Mesendoderm (in vitro differentiated cells): ENCODE data around the gene DCXR.

Experiments
- DNase-seq: peaks from one replicate; pipeline ENCODE4 v3.0.0; 2013
- H2AK5ac ChIP-seq: 2 replicates; pipeline ENCODE4 v1.6.1; 2013; ENCODE audit warnings: low read length, inconsistent platforms
- H2BK120ac ChIP-seq: 2 replicates; pipeline ENCODE4 v1.6.1; 2013; ENCODE audit warnings: low read depth, mild to moderate bottlenecking, low read length, moderate library complexity, mixed read lengths
- H2BK15ac ChIP-seq: replicated peaks from 2 replicates; pipeline ENCODE4 v1.6.1; 2013; ENCODE audit warnings: low read depth, mild to moderate bottlenecking, moderate library complexity
- H2BK5ac ChIP-seq: 2 replicates; pipeline ENCODE4 v1.6.1; 2013; ENCODE audit warnings: low read length, inconsistent platforms
- H3K18ac ChIP-seq: 2 replicates; pipeline ENCODE4 v1.6.1; 2013; ENCODE audit warnings: mild to moderate bottlenecking, low read length, mixed read lengths
- H3K23ac ChIP-seq: one replicate; pipeline ENCODE4 v1.6.1; 2013; ENCODE audit warnings: low read length
- H3K27ac ChIP-seq: 2 replicates; pipeline ENCODE4 v1.5.1; 2013; ENCODE audit warnings: low read depth, mild to moderate bottlenecking, inconsistent platforms, low read length, moderate library complexity
- H3K27me3 ChIP-seq: 2 replicates; pipeline ENCODE4 v1.6.1; 2013; ENCODE audit warnings: low read length, control low read depth, mild to moderate bottlenecking, inconsistent platforms; ENCODE audit not compliant: insufficient read depth, poor library complexity
- H3K36me3 ChIP-seq: 2 replicates; pipeline ENCODE4 v1.6.1; 2013; ENCODE audit warnings: low read length, inconsistent platforms; ENCODE audit not compliant: control insufficient read depth, insufficient read depth
- H3K4ac ChIP-seq: one replicate; pipeline ENCODE4 v1.6.1; 2013; ENCODE audit warnings: low read depth, mild to moderate bottlenecking, low read length, moderate library complexity
- H3K4me1 ChIP-seq: 2 replicates; pipeline ENCODE4 v1.6.1; 2013; ENCODE audit warnings: low read depth, low read length, inconsistent platforms; ENCODE audit not compliant: control insufficient read depth
- H3K4me2 ChIP-seq: 2 replicates; pipeline ENCODE4 v1.6.1; 2013; ENCODE audit warnings: low read length
- H3K4me3 ChIP-seq: 2 replicates; pipeline ENCODE4 v1.5.1; 2013; ENCODE audit warnings: mild to moderate bottlenecking, low read length
- H3K56ac ChIP-seq: one replicate; pipeline ENCODE4 v1.6.1; 2013; ENCODE audit warnings: low read length
- H3K79me1 ChIP-seq: 2 replicates; pipeline ENCODE4 v1.6.1; 2013; ENCODE audit warnings: low read length, inconsistent platforms
- H3K79me2 ChIP-seq: 2 replicates; pipeline ENCODE4 v1.6.1; 2013; ENCODE audit warnings: mild to moderate bottlenecking, low read length; ENCODE audit not compliant: control insufficient read depth, insufficient read depth
- H3K9ac ChIP-seq: 2 replicates; pipeline ENCODE4 v1.6.1; 2013; ENCODE audit warnings: low read length, inconsistent platforms
- H4K5ac ChIP-seq: one replicate; pipeline ENCODE4 v1.6.1; 2013; ENCODE audit warnings: low read length
- H4K8ac ChIP-seq: one replicate; pipeline ENCODE4 v1.6.1; 2013; ENCODE audit warnings: low read depth, mild to moderate bottlenecking, control low read depth, low read length, moderate library complexity
- WGBS: extraction: QIAGEN DNeasy Blood & Tissue Kit; methylation state at CpG from one replicate; pipeline ENCODE4 v1.1.7; 2013; ENCODE audit warnings: low lambda C conversion rate, missing lambda C conversion rate; ENCODE audit not compliant: insufficient coverage; ENCODE audit errors: extremely low coverage; 5-methylcytosine and 5-hydroxymethylcytosine counted together

DCXR gene

DNA sequence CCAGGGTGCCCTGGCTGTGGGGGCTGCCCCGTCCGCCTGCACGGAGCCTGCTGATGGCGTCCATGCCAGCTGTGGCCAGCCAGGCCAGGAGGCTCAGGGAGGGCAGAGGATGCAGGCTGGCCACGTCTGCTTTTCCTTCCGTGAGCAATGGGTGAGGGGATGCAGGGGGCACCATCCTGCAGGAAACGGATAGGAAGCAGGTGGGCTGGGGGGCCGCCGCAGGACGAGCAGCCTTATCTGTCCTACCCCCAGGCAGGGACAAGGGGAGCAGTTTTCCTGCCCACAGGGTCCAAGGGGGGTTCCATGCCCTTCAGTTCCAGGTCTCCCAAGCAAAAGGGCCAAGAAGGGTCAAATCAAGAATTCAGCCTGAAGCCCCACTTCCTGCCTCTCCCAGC, 21.4 kb upstream of the DCXR start:
- no peak overlapping the region for H4K5ac ChIP-seq
- H3K79me2 ChIP-seq, result no peaks in the 10 kb centered on the region
- no peak for DNase-seq
- no peak overlapping the region for H2BK5ac ChIP-seq
- H3K36me3 ChIP-seq, result peaks cover 9% of the 10 kb centered on the region
- H3K18ac ChIP-seq, result no peak overlapping the region
- H3K27me3 ChIP-seq, result no peaks in the 10 kb centered on the region
- H3K4me2 ChIP-seq, result no peak overlapping the region
- no peak overlapping the region for H3K4me3 ChIP-seq
- H2AK5ac ChIP-seq, result no peak overlapping the region
- no peaks in the 10 kb centered on the region for H3K79me1 ChIP-seq
- no CpG with 5 or more reads among the region's 10 CpGs for WGBS
- H3K27ac ChIP-seq, result no peak overlapping the region
- H3K56ac ChIP-seq, result no peak overlapping the region
- H3K4me1 ChIP-seq, result no peaks in the 10 kb centered on the region
- H2BK120ac ChIP-seq, result no peak overlapping the region
- H3K23ac ChIP-seq, result no peak overlapping the region
- no peak overlapping the region for H2BK15ac ChIP-seq
- H3K9ac ChIP-seq, result no peak overlapping the region
- no peak overlapping the region for H3K4ac ChIP-seq
- no peak overlapping the region for H4K8ac ChIP-seq

DNA sequence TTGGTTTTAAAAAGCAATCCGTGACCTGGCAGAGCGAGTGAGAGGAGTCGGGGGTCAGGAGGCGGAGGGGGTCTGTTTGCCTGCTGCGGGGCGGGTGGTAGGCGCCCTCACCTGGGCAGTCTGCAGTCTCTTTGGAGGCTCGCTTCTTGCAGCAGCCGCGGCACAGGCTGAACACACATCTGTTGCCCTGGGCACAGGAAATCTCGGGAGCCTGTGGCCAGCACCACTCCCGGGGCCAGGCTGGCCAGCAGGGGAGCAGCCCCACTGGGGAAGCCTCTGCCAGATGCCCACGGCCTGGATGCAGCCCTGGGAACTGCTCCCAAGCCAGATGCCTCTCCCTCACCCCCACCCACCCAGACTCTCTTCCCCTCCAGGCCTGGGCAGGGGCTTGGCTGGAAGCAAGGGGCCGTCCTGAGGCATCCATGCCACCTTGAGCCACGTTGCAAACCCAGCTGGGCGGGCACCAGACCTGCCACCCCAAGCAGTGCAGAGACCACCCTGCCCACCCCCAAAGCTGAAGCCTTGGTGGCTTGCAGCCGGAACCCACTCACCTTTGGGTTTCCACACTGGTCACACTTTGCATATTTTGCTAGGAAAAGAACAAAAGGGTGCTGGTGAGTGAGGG, 20.8 kb upstream of the DCXR start:
- Histone ChIP-seq H3K4me1 (no peaks in the 10 kb centered on the region), H3K9ac (no peak overlapping the region), H3K79me1 (no peaks in the 10 kb centered on the region), H2AK5ac (no peak overlapping the region), H3K4ac (no peak overlapping the region), H3K4me3 (no peak overlapping the region), H2BK5ac (no peak overlapping the region), H3K23ac (no peak overlapping the region), H2BK120ac (no peak overlapping the region), H3K18ac (no peak overlapping the region), H4K5ac (no peak overlapping the region), H4K8ac (no peak overlapping the region), H2BK15ac (no peak overlapping the region), H3K79me2 (no peaks in the 10 kb centered on the region), H3K4me2 (no peak overlapping the region), H3K27me3 (no peaks in the 10 kb centered on the region), H3K36me3 (peaks cover 9% of the 10 kb centered on the region), H3K56ac (no peak overlapping the region), H3K27ac (no peak overlapping the region)
- no peak for DNase-seq
- WGBS, result no CpG with 5 or more reads among the region's 17 CpGs

DNA sequence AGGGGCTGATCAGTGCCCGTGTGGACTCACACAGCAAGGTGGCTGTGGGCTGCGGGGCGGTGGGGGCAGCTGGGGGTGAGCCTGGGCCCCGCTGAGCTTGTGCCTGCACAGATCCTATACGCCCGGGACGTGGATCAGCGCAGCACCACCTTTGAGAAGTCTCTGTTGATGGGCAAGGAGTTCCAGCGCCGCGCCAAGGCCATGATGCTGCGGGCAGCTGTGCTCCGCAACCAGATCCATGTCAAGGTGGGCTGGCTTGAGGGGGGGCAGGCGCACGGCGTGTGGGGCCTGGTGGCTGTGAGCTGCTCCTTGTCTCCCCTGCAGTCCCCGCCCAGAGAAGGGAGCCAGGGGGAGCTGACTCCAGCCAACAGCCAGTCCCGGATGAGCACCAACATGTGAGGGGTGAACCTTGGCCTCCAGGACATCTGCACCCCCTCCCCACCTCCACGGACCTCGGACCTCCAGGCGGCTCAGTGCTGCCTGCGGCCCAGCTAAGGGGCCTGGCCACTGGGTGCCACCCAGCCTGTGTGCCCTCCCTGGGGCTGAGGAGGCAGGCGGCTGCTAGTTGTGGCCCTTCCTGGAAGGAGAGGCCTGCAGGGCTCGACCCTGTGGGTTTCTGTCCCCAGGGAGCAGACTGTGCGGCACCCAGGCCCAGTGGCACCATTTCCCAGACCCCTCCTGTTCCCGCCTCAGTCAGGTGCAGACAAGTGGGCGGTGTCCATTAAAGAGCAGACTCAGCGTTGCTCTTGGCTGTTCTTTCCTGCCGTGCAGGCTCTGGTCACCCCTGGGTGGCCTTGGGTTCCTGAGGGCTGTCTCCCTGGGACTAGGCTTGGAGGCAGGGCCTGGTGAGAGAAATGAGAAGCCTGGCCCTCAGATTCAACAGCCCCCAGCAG, 19.5 kb upstream of the DCXR start:
- H4K5ac ChIP-seq, result no peak overlapping the region
- H3K18ac ChIP-seq, result no peak overlapping the region
- peaks cover 3% of the 10 kb centered on the region for H3K79me1 ChIP-seq
- no peak overlapping the region for H3K9ac ChIP-seq
- H3K79me2 ChIP-seq, result peaks cover 7% of the 10 kb centered on the region
- no peak overlapping the region for H3K27ac ChIP-seq
- no peak overlapping the region for H3K4me2 ChIP-seq
- no peak overlapping the region for H3K4ac ChIP-seq
- WGBS, result no CpG with 5 or more reads among the region's 29 CpGs
- H3K4me3 ChIP-seq, result no peak overlapping the region
- H3K56ac ChIP-seq, result no peak overlapping the region
- H3K4me1 ChIP-seq, result no peaks in the 10 kb centered on the region
- no peak for DNase-seq
- no peak overlapping the region for H2BK15ac ChIP-seq
- no peak overlapping the region for H2AK5ac ChIP-seq
- no peak overlapping the region for H4K8ac ChIP-seq
- H2BK5ac ChIP-seq, result no peak overlapping the region
- no peaks in the 10 kb centered on the region for H3K27me3 ChIP-seq
- no peak overlapping the region for H3K23ac ChIP-seq
- H3K36me3 ChIP-seq, result peaks cover 8% of the 10 kb centered on the region
- H2BK120ac ChIP-seq, result no peak overlapping the region

DNA sequence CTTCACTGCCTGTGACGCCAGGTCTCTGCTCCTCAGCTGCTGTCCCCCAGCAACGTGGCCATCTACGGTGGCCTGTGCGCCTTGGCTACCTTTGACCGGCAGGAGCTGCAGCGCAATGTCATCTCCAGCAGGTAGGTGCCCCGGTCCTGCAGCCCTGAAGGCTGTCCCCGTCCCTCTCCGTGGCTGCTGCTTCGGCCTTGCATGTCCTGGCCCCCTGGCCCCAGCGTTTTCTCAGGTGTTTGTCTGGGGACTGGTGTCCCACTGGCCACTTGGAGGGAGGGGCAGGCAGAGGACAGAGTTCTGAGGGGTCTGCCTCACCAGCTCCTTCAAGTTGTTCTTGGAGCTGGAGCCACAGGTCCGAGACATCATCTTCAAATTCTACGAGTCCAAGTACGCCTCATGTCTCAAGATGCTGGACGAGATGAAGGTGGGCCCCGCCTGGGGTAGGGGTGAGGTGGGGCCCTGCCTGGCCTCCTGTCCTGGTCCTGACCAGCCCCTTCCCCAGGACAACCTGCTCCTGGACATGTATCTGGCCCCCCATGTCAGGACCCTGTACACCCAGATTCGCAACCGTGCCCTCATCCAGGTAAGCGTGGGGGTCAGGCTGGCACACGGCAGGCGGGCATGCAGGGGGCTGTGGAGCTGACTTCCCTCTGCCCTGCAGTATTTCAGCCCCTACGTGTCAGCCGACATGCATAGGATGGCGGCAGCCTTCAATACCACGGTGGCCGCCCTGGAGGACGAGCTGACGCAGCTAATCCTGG, 18.6 kb upstream of the DCXR start:
- Histone ChIP-seq H3K18ac (no peak overlapping the region), H3K36me3 (peaks cover 8% of the 10 kb centered on the region), H2BK120ac (no peak overlapping the region), H3K79me1 (peaks cover 3% of the 10 kb centered on the region), H3K9ac (no peak overlapping the region), H3K27me3 (no peaks in the 10 kb centered on the region), H3K4ac (no peak overlapping the region), H2BK15ac (no peak overlapping the region), H3K23ac (no peak overlapping the region), H3K79me2 (peaks cover 7% of the 10 kb centered on the region), H2AK5ac (no peak overlapping the region), H3K4me2 (no peak overlapping the region), H3K56ac (no peak overlapping the region), H4K8ac (no peak overlapping the region), H4K5ac (no peak overlapping the region), H2BK5ac (no peak overlapping the region), H3K4me1 (no peaks in the 10 kb centered on the region), H3K27ac (no peak overlapping the region), H3K4me3 (no peak overlapping the region)
- WGBS, result no CpG with 5 or more reads among the region's 28 CpGs
- no peak for DNase-seq

DNA sequence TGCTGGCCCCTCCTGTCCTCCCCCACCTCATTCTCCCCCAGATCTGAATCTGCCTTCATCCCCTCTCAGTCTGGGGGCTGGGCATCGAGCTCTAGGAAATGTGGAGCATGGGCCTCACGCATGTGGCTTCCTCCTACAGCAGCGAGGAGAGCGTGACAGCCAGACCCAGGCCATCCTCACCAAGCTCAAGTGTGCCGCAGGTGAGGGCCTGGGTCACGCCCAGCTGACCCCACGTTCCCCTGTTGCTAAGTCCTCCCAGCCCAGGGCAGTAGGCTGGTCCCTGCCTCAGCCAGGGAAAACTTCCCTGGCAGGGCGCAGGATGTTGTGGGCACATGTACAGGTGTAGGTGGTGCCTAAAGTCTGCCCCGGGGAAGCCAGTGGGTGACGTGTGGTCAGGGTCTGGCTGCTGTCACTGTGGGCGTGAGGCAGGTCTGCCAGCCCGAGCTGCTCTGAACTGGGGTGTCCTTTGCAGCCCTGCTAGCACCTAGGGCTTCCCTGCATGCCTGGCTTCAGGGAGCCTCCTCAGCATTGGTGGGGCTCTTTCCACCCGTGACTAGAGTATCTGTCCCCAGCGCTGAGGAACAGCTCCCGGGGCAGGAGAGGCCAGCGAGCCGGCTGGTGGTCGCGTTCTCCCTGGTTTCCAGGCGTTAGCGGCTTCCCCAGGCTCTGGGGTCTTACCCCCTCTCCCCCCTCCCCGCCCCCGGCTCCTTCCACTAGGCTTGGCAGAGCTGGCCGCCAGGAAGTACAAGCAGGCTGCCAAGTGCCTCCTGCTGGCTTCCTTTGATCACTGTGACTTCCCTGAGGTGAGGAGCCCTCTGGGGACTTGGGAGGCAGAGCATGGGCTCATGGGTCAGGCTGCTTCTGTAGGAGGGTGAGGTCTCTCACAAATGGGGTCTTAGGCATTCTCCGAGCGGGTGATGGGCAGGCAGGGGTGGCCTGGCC, 17.8 kb upstream of the DCXR start:
- no peak overlapping the region for H2AK5ac ChIP-seq
- peaks cover 3% of the 10 kb centered on the region for H3K79me1 ChIP-seq
- no peak overlapping the region for H3K4ac ChIP-seq
- DNase-seq, result no peak
- H3K4me2 ChIP-seq, result no peak overlapping the region
- H3K36me3 ChIP-seq, result peaks cover 6% of the 10 kb centered on the region
- H4K5ac ChIP-seq, result no peak overlapping the region
- WGBS, result no CpG with 5 or more reads among the region's 26 CpGs
- no peak overlapping the region for H3K4me3 ChIP-seq
- H3K9ac ChIP-seq, result no peak overlapping the region
- no peak overlapping the region for H3K18ac ChIP-seq
- no peak overlapping the region for H3K56ac ChIP-seq
- H2BK15ac ChIP-seq, result no peak overlapping the region
- H3K27ac ChIP-seq, result no peak overlapping the region
- H3K27me3 ChIP-seq, result no peaks in the 10 kb centered on the region
- no peaks in the 10 kb centered on the region for H3K4me1 ChIP-seq
- peaks cover 7% of the 10 kb centered on the region for H3K79me2 ChIP-seq
- H3K23ac ChIP-seq, result no peak overlapping the region
- no peak overlapping the region for H2BK120ac ChIP-seq
- no peak overlapping the region for H2BK5ac ChIP-seq
- no peak overlapping the region for H4K8ac ChIP-seq
